H7 (cell line): Measurements from ENCODE around the gene HAVCR1. TPM values are rescaled to one million over a fixed set of nuclear protein-coding genes. Genes with fewer than 3 reads are reported as not detected.
"Not testable (repeated sequence)": the region's sequence is repeated elsewhere in the genome, so short reads cannot be mapped to it uniquely, and the experiment has no call there.

ENCODE experiments used
- DNase-seq: peaks from one replicate; pipeline ENCODE4 v3.0.0; 2012
- H3K27me3 ChIP-seq: 2 replicates; pipeline ENCODE4 v1.6.0; 2011; ENCODE audit warnings: mild to moderate bottlenecking, low read length; ENCODE audit not compliant: control insufficient read depth, insufficient read depth
- H3K36me3 ChIP-seq: replicated peaks from 2 replicates; pipeline ENCODE4 v1.5.1; 2011; ENCODE audit warnings: low read length; ENCODE audit not compliant: control insufficient read depth, insufficient read depth
- H3K4me3 ChIP-seq: 2 replicates; pipeline ENCODE4 v1.5.1; 2011; ENCODE audit warnings: low read depth, mild to moderate bottlenecking, control low read depth, low read length, moderate library complexity; ENCODE audit not compliant: insufficient read depth
- total RNA-seq: library from RNA; depleted of rRNA; stranded (reverse); fragments of >200 nt; shearing (Covaris generic); gene quantifications from 2 replicates; pipeline ENCODE4 v1.2.3, GENCODE V29; 2014

HAVCR1 gene
- total RNA-seq, 1 experiment from 2014 or later = not detected

DNA sequence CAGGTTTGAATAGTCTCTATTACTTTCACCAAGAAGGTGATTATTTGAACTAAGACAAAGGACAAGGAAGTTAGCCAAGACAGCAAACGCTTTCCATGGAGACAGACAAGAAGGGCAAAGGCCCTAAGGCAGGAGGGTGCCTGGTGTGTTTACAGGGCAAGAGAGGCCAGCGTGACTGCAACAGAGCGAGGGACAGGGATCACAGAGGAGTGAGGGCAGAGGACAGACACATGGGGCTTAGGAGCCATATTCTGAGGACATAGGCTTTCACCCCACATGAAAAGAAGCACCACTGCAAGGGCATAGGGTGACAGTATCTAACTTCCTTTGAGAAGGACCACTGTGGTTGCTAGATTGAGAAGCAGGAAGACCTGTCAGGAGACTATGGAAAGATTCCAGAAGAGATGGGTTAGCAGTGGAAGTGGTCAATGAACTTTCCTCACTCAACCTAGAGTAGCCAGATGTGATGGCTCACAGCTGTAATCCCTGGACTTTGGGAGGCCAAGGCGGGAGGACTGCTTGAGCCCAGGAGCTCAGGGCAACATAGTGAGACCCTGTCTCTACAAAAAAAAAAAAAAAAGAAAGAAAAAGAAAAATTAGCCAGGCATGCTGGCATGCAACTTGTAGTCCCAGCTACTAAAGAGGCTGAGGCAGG, 5.0 kb upstream of the HAVCR1 start:
- H3K36me3 ChIP-seq = no peaks in the 10 kb centered on the region
- no peak overlapping the region for H3K4me3 ChIP-seq
- no peak for DNase-seq
- H3K27me3 ChIP-seq = no peaks in the 10 kb centered on the region

DNA sequence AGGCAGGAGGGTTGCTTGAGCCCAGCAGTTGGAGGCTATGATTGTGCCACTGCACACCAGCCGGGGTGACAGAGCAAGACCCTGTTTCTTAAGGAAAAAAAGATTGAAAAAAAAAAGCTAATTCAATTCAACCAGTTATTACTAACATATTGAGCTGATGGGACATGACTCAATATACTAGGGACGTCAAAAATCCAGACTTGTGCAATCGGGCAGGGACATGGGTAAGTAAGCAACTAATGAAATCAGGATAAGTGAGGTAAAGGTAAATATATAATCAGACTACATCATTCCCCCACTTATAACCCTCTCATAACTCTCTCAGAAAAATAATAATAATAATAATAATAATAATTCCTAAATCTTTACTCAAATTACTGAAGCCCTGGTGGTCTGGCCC, 975 bp upstream of the HAVCR1 start:
- Histone ChIP-seq H3K36me3 (no peaks in the 10 kb centered on the region), H3K4me3 (no peak overlapping the region), H3K27me3 (no peaks in the 10 kb centered on the region)
- DNase-seq = no peak

GRCh38 chr5:157057459-157058370, 1.2 kb downstream of the HAVCR1 start:
- Histone ChIP-seq H3K27me3 (no peaks in the 10 kb centered on the region), H3K4me3 (no peak overlapping the region), H3K36me3 (no peaks in the 10 kb centered on the region)
- DNase-seq = no peak

DNA sequence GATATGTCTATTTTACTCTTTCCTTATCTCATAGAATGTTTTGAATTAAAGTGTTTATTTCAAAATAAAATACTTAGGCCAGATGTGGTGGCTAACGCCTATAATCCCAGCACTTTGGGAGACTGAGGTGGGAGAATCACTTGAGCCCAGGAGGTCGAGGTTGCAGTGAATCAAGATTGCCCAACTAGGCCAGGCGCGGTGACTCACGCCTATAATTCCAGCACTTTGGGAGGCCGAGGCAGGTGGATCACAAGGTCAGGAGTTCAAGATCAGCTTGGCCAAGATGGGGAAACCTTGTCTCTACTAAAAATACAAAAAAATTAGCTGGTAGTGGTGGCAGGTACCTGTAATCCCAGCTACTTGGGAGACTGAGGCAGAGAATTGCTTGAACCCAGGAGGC, 2.1 kb downstream of the HAVCR1 start:
- H3K27me3 ChIP-seq, DNase-seq, H3K4me3 ChIP-seq, H3K36me3 ChIP-seq: not testable (repeated sequence)

- H3K36me3 ChIP-seq = no peaks in the 10 kb centered on the region
- no peak overlapping the region for H3K4me3 ChIP-seq
- H3K27me3 ChIP-seq = no peaks in the 10 kb centered on the region
- no peak for DNase-seq
Observed at GRCh38 chr5:157051604-157052245, 7.2 kb downstream of the HAVCR1 start.

DNA sequence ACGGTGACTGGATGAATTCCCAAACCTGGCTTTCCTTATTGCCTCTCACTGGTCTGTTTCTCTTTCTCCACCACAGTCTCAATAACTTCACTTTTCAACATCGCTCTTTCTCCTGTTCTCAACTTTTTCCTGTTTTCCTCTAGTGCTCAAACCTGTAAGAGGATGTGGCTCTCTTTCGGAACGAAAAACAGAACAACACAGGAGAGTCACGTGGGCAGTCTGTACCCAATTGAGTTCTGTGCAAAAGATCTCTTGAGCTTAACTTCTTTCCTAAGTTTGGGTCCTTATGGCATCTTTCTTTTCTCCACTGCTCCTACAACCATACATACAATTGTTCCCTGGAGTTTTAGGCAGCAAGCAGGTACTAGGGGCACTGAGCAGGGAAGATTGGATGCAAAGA, 8.9 kb downstream of the HAVCR1 start:
- no peaks in the 10 kb centered on the region for H3K36me3 ChIP-seq
- no peak overlapping the region for H3K4me3 ChIP-seq
- H3K27me3 ChIP-seq = no peaks in the 10 kb centered on the region
- no peak for DNase-seq

DNA sequence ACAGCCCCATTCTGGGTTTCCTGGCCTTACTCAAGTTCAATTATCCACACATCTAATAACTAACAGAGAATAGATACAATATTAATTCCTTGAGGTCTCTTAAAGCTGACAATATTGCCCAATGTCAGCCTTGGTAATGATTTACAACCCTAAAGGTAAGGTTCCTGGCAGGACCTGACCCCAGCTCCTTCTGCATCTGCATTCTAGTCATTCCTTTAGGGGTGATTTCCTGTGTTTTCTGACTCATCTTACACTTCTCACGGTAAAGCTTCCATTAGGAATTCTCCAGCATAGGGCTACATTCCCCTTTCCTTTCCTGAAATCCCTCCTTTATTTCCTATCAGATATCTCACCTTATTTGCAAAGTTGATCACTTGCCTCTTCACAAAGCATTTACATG, 9.3 kb downstream of the HAVCR1 start:
- peak; percentile 37 for DNase-seq
- H3K27me3 ChIP-seq = no peaks in the 10 kb centered on the region
- no peaks in the 10 kb centered on the region for H3K36me3 ChIP-seq
- no peak overlapping the region for H3K4me3 ChIP-seq

GRCh38 chr5:157047898-157048297, 11.0 kb downstream of the HAVCR1 start:
- H3K27me3 ChIP-seq = no peaks in the 10 kb centered on the region
- no peak for DNase-seq
- H3K4me3 ChIP-seq = no peak overlapping the region

DNA sequence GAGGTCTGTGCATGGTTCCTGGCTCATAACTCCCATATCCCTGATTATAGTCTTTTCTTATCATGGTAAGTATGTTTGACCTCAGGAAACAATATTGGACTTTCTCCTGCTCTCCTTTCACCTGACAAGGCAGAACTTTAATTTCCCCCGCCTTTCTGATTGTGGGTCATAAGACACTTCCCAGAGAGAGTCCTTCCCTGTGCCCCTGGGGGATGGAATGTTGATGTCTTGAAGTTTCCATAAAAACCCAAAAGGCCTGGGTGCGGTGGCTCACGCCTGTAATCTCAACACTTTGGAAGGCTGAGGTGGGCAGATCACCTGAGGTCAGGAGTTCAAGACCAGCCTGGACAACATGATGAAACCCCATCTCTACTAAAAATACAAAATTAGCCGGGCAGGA, 11.9 kb downstream of the HAVCR1 start:
- not testable (repeated sequence) for DNase-seq, H3K36me3 ChIP-seq, H3K4me3 ChIP-seq, H3K27me3 ChIP-seq

More at GRCh38 chr5:157047898-157048297, 11.0 kb downstream of the HAVCR1 start:
- H3K36me3 ChIP-seq = no peaks in the 10 kb centered on the region

GRCh38 chr5:157046041-157046440, 12.9 kb downstream of the HAVCR1 start:
- H3K4me3 ChIP-seq = no peak overlapping the region
- no peaks in the 10 kb centered on the region for H3K27me3 ChIP-seq
- DNase-seq = no peak
- H3K36me3 ChIP-seq = no peaks in the 10 kb centered on the region

- H3K27me3 ChIP-seq = no peaks in the 10 kb centered on the region
- no peaks in the 10 kb centered on the region for H3K36me3 ChIP-seq
- no peak overlapping the region for H3K4me3 ChIP-seq
- DNase-seq = no peak
Observed at GRCh38 chr5:157045601-157046000, 13.3 kb downstream of the HAVCR1 start.

DNA sequence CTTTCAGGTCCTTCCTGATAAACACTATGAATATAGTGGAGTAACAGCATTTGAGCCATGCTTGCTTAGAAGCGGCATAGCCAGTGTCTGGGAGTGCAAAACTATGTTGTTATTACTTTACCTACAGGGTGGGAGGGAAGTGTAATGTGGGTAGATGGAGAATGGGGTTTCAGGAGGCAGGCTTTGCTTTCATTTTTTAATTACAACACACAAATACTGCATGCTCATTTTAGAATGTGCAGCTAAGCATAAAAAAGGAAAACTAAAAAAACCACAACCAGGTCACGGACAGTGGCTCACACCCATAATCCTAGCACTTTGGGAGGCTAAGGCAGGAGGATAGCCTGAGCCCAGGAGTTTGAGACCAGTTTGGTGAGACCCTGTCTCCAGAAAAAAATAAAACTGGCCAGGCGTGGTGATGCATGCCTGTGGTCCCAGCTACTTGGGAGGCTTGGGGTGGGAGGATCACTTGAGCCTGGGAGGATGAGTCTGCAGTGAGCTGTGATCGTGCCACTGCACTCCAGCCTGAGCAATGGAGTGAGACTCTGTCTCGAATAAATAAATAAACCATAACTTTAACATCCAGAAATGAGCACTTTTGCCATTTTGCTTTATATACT, 20.2 kb downstream of the HAVCR1 start:
- DNase-seq = no peak
- H3K4me3 ChIP-seq = no peak overlapping the region
- no peaks in the 10 kb centered on the region for H3K27me3 ChIP-seq
- no peaks in the 10 kb centered on the region for H3K36me3 ChIP-seq

DNA sequence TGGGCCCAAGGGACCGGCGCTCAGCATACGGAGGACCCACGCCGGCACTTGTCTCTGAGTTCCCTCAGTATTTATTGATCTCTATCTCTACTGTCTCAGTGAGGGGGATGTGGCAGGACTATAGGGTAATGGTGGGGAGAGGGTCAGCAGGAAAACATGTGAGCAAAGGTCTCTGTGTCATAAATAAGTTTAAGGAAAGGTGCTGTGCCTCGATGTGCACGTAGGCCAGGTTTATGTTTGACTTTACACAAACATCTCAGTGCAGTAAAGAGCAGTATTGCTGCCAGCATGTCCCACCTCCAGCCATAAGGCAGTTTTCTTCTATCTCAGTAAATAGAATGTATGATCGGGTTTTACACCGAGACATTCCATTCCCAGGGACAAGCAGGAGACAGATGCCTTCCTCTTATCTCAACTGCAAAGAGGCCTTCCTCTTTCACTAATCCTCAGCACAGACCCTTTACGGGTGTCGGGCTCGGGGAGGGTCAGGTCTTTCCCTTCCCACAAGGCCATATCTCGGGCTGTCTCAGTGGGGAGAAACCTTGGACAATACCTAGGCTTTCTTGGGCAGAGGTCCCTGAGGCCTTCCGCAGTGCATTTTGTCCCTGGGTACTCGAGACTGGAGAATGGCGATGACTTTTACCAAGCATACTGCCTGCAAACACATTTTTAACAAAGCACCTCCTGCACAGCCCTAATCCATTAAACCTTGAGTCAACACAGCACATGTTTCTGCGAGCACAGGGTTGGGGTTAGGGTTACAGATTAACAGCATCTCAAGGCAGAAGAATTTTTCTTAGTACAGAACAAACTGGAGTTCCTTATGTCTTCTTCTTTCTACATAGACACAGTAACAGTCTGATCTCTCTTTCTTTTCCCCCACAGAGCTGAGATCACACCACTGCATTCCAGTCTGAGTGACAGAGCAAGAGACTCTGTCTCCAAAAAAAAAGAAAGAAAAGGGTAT, 24.5 kb downstream of the HAVCR1 start:
- H3K4me3 ChIP-seq, H3K27me3 ChIP-seq, H3K36me3 ChIP-seq, DNase-seq: not testable (repeated sequence)
